GM19467 (cell line): ENCODE measurements around the gene LTK.

ENCODE experiments used
- ATAC-seq: cut with Tn5 transposase; IDR thresholded peaks from one replicate; pipeline ENCODE4 v1.9.1; 2021; ENCODE audit warnings: mild to moderate bottlenecking, moderate library complexity; ENCODE audit not compliant: unreplicated experiment

Gene LTK

GRCh38 chr15:41513506-41514227 is at the start of gene LTK:
LTK (minus strand) TSS chr15:41513827; CDS start chr15:41513709, 118 bp downstream.
- no peak for ATAC-seq

DNA sequence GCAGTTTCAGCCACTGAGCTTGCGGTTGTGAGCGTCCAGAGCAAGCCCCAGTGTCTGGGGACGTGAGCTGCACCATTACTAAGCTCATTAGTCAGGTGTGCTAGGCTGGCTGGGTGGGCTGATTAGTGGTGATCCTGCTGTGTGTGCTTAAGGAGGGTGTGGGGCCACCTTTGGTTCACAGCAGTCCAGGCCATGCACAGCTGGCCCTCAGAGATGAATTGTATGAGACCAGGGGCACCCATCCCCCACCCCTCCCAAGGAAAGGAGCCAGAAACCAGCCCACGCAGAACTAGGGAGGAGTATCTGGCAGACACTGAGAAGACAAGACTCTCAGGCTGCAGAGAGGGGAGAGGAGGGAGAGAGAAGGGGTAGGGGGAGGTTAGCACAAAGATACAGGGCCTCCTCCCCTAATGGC is 49.2 kb upstream of the LTK start:
- ATAC-seq, result no peak

- ATAC-seq, result no peak
Measured at GRCh38 chr15:41562244-41562643, 48.6 kb upstream of the LTK start.

- no peak for ATAC-seq
Measured at GRCh38 chr15:41561777-41562145, 48.1 kb upstream of the LTK start.

DNA sequence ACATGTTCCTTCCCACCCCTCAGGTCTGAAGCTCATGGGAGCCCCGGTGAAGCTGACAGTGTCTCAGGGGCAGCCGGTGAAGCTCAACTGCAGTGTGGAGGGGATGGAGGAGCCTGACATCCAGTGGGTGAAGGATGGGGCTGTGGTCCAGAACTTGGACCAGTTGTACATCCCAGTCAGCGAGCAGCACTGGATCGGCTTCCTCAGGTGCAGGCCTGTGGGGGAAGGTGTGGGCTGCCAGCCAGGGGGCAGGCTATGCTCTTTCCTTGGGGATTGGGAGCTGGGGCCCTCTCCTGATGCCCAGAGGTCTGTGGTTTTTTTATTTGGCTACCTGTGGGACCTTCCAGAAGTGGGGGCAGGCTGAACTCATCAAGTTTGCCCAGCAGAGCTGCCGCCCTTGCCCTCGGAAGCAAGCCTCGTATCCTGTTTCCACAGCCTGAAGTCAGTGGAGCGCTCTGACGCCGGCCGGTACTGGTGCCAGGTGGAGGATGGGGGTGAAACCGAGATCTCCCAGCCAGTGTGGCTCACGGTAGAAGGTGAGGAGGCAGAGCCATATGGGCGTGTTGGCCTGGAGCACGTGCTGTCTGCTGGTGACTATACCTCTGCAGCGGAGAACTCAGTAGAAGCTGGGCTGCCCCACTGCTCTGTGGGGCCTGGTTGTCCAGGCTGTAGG is 47.6 kb upstream of the LTK start:
- ATAC-seq, result no peak

GRCh38 chr15:41560572-41560874 is 46.9 kb upstream of the LTK start:
- ATAC-seq, result no peak

DNA sequence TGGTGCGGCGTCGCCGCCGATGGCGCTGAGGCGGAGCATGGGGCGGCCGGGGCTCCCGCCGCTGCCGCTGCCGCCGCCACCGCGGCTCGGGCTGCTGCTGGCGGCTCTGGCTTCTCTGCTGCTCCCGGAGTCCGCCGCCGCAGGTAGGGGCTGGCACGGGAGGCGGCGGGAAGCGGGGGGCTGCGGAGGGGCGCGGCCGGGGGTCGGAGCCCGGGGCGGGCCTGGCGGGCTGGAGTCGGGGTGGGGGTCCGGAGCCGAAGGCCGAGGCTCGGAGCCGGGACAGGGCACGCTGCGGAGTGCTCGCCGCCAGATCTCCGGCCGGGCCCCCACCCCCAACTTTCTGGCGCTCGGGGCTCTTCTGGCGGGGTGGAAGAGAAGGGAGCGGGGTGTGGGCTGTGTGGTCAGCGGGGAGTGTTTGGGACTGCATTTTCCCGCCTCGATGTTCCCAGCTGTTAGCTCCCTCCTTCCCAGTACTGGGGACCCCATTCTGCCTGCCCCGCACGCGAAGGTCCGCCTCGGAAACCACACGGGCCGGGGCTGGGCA is 45.7 kb upstream of the LTK start:
- ATAC-seq, result no peak

GRCh38 chr15:41558400-41559238 is 45.0 kb upstream of the LTK start, which contains the start of gene TYRO3:
TYRO3 (plus strand) TSS chr15:41559212; CDS start chr15:41559258, 46 bp downstream.
- no peak for ATAC-seq

GRCh38 chr15:41557673-41558399 is 44.2 kb upstream of the LTK start:
- no peak for ATAC-seq

- no peak for ATAC-seq
Measured at GRCh38 chr15:41556677-41557076, 43.0 kb upstream of the LTK start.

- no peak for ATAC-seq
Measured at GRCh38 chr15:41554915-41555314, 41.3 kb upstream of the LTK start.

DNA sequence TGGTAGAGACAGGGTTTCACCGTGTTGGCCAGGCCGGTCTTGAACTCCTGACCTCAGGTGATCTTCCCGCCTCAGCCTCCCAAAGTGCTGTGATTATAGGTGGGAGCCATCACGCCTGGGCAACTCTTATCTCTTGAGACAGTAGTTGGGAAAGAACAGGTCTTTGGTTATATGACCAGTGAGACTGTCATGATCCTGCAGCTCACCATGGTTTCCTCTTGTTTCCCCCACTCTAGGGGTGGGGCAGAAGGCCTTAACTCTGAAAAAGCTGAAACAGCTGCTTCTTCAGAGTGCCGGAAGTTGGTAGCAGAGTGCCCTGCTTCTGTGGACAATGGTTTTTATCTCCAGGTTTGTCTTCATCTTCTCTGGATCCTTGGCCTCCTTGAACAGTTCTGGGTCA is 40.7 kb upstream of the LTK start:
- ATAC-seq, result no peak

DNA sequence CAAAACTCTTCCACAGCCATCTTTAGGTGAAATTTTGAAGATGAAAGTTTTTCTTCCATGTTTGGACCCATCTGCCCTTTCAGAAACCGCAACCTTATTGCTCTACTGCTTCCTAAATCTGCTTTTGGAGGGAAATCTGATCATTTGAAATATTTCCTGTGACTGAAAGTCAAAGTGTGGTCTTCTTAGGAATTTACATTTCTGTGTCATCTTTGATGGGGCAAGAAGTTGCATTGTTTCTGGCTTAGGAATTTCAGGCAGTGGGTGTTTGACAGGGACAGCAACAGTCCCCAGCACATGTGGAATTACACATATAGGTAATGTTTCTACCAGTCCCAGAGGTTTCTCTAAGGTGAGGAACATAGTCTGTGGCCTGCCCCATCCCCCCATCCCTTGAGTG is 40.1 kb upstream of the LTK start:
- no peak for ATAC-seq

- no peak for ATAC-seq
Measured at GRCh38 chr15:41550066-41550775, 36.6 kb upstream of the LTK start.

DNA sequence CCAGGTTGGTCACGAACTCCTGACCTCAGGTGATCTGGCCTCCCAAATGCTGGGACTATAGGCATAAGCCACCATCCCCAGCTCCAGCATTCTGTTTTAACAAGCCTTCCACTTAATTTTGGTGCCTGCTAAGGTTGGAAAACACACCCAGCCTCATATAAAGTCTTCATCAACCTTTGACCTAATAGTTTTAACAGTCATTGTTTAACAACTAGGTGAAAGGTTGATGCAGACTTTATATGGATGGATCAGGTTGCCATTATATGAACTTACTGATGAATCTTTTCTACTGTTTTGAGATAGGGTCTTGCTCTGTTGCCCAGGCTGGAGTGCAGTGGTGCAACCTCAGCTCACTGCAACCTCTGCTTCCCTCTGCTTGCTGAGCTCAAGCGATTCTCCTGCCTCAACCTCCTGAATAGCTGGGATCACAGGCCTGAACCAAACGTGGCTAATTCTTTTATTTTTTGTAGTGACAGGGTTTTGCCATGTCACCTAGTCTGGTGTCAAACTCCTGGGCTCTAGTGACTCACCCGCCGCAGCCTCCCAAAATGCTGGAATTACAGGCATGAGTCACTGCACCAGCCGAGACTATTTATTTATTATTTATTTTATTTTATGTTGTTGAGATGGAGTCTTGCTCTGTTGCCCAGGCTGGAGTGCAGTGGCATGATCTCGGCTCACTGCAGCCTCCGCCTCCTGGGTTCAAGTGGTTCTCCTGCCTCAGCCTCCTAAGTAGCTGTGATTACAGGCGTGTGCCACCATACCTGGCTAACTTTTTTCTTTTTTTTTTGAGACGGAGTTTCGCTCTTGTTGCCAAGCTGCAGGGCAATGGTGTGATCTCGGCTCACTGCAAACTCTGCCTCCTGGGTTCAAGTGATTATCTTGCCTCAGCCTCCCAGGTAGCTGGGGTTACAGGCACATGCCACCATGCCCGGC is 33.5 kb upstream of the LTK start:
- no peak for ATAC-seq

GRCh38 chr15:41545218-41545617 is 31.6 kb upstream of the LTK start:
- ATAC-seq, result no peak

GRCh38 chr15:41544650-41545015 is 31.0 kb upstream of the LTK start:
- ATAC-seq, result no peak

GRCh38 chr15:41543521-41543870 is 29.9 kb upstream of the LTK start:
- ATAC-seq, result no peak

- ATAC-seq, result no peak
Measured at GRCh38 chr15:41536866-41537265, 23.2 kb upstream of the LTK start.
